GM12872 (cell line): ENCODE measurements around the gene MORN5.

Source experiments
- CTCF ChIP-seq: IDR thresholded peaks from 3 replicates; pipeline ENCODE4 v1.5.1; 2011; ENCODE audit warnings: low read depth, mild to moderate bottlenecking, low read length, moderate library complexity; ENCODE audit not compliant: insufficient read depth

The MORN5 gene

GRCh38 chr9:122116040-122116439 lies 43.7 kb upstream of the MORN5 start:
- no peak for TF ChIP-seq CTCF

- TF ChIP-seq CTCF, result no peak
These were observed 43.1 kb upstream of the MORN5 start for GRCh38 chr9:122116448-122117173.

- TF ChIP-seq CTCF, result no peak
These were observed 41.2 kb upstream of the MORN5 start for GRCh38 chr9:122118343-122119165.

GRCh38 chr9:122119166-122119521 lies 40.6 kb upstream of the MORN5 start:
- TF ChIP-seq CTCF, result no peak

- TF ChIP-seq CTCF, result no peak
These were observed 40.0 kb upstream of the MORN5 start for GRCh38 chr9:122119721-122120120.

- TF ChIP-seq CTCF, result no peak
These were observed 39.2 kb upstream of the MORN5 start for GRCh38 chr9:122120316-122121071.

GRCh38 chr9:122121391-122121790 lies 38.3 kb upstream of the MORN5 start:
- no peak for TF ChIP-seq CTCF
